ENCODE measurements around the gene ECHDC1.

DNA sequence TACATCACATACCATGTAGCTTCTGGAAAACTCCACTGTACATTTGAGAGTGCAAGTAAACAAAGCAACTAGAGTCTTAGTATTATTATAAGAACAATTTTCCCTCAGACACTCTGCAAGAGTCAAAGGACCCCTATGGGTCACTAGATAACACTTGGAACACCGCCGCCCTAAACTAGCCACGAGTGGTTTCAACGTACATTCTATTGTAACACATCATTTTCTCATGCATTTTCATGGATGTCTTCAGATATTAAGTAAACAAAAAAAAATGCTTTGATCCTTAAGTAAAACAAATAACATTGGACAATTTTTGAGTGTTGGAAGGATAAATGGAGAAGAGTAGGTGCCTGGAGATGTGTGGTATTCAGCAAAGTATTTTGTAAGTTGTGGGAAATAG is 79.9 kb downstream of the ECHDC1 start:
- TF ChIP-seq POLR2A (IDR thresholded peaks at IDR 0.05) (no peak), CTCF (IDR thresholded peaks at IDR 0.05) (no peak)
